A673 (cell line): ENCODE measurements around the gene PACS2. TPM values are rescaled to one million over a fixed set of nuclear protein-coding genes. Genes with fewer than 3 reads are reported as not detected.

Experiments used
- BruUV-seq: library from RNA; stranded (reverse); fragments of 400-500 nt; replicated peaks from 2 replicates; lab custom pipeline; 2021; lab: Mats Ljungman, UMichigan
- CTCF ChIA-PET: fragments of 300-600 bp; sonication (Branson Sonifier 250); formaldehyde crosslinking; loops from one replicate; lab custom pipeline; 2022; ENCODE audit warnings: antibody characterized with exemption; lab: Charles Lee
- POLR2A ChIA-PET: fragments of 300-600 bp; sonication (Branson Sonifier 250); formaldehyde crosslinking; loops from one replicate; lab custom pipeline; 2022; ENCODE audit warnings: antibody characterized with exemption; ENCODE audit not compliant: low non-redundant PET; lab: Charles Lee
- DNase-seq: peaks from one replicate; pipeline ENCODE4 v3.0.0-alpha.2; 2015; ENCODE audit warnings: low spot score
- H3K27ac ChIP-seq: fragments of 200-600 bp; sonication (generic); 2 replicates; pipeline ENCODE4 v1.5.1; 2016; ENCODE audit warnings: mixed run types, low read depth, mild to moderate bottlenecking, mixed read lengths, antibody characterized with exemption, low read length; ENCODE audit not compliant: poor library complexity, severe bottlenecking
- H3K27me3 ChIP-seq: fragments of 200-600 bp; sonication (generic); replicated peaks from 2 replicates; pipeline ENCODE4 v1.6.1; 2017; ENCODE audit warnings: mixed run types, low read depth, mild to moderate bottlenecking, mixed read lengths, antibody characterized with exemption, low read length; ENCODE audit not compliant: insufficient read depth, poor library complexity
- H3K36me3 ChIP-seq: fragments of 200-600 bp; sonication (generic); 2 replicates; pipeline ENCODE4 v1.6.1; 2016; ENCODE audit warnings: mixed run types, mild to moderate bottlenecking, mixed read lengths, antibody characterized with exemption, low read length; ENCODE audit not compliant: insufficient read depth, poor library complexity, severe bottlenecking
- H3K4me1 ChIP-seq: fragments of 200-600 bp; sonication (generic); 2 replicates; pipeline ENCODE4 v1.6.1; 2017; ENCODE audit warnings: mixed run types, mild to moderate bottlenecking, mixed read lengths, antibody characterized with exemption, low read length; ENCODE audit not compliant: insufficient read depth, poor library complexity, severe bottlenecking
- H3K4me3 ChIP-seq: fragments of 200-600 bp; sonication (generic); 2 replicates; pipeline ENCODE4 v1.5.1; 2016; ENCODE audit warnings: low read depth, mixed run types, mild to moderate bottlenecking, mixed read lengths, low read length; ENCODE audit not compliant: poor library complexity, severe bottlenecking
- H3K9me3 ChIP-seq: fragments of 200-600 bp; sonication (generic); 2 replicates; pipeline ENCODE4 v1.6.1; 2016; ENCODE audit warnings: mixed run types, low read depth, mild to moderate bottlenecking, mixed read lengths, antibody characterized with exemption, low read length; ENCODE audit not compliant: poor library complexity, severe bottlenecking
- CTCF ChIP-seq: fragments of 300-800, 200-600 bp; sonication (generic); conservative IDR thresholded peaks from 2 replicates; pipeline ENCODE4 v1.5.1; 2017; ENCODE audit warnings: low read depth, mild to moderate bottlenecking, antibody characterized with exemption, low read length, moderate library complexity, mixed read lengths
- EZH2 ChIP-seq: fragments of 200-600 bp; sonication (generic); IDR thresholded peaks from 2 replicates; pipeline ENCODE4 v1.6.1; 2017; ENCODE audit warnings: borderline replicate concordance, low read depth, mild to moderate bottlenecking, mixed read lengths, antibody characterized with exemption, low read length; ENCODE audit not compliant: poor library complexity, severe bottlenecking
- intact Hi-C: fragments of 100-400 bp; cut with micrococcal nuclease; formaldehyde crosslinking; loops from one replicate; pipeline ENCODE4 v1.10.0; 2022; ENCODE audit not compliant: unreplicated experiment
- total RNA-seq: library from RNA; stranded (reverse); gene quantifications from 2 replicates; pipeline ENCODE4 v1.2.3, GENCODE V29; 2021

PACS2 gene
- total RNA-seq, 1 experiment from 2014 or later = 52.5 TPM

- Histone ChIP-seq H3K4me3 (no peak overlapping the region), H3K9me3 (no peaks in the 10 kb centered on the region), H3K27ac (no peak overlapping the region), H3K36me3 (no peaks in the 10 kb centered on the region), H3K27me3 (no peaks in the 10 kb centered on the region), H3K4me1 (no peaks in the 10 kb centered on the region)
- intact Hi-C loops = no loop called here
- POLR2A ChIA-PET = no interaction called here
- no TSS peak for BruUV-seq
- CTCF ChIA-PET = interaction anchor here (0.6 kb wide), 1 partner anchor 23 kb away, joined by 5 read pairs; no protein-coding TSS in a partner anchor
- TF ChIP-seq EZH2 (no peak), CTCF (no peak)
- DNase-seq = no peak
These were observed 74.4 kb downstream of the PACS2 start for GRCh38 chr14:105388976-105389375.

DNA sequence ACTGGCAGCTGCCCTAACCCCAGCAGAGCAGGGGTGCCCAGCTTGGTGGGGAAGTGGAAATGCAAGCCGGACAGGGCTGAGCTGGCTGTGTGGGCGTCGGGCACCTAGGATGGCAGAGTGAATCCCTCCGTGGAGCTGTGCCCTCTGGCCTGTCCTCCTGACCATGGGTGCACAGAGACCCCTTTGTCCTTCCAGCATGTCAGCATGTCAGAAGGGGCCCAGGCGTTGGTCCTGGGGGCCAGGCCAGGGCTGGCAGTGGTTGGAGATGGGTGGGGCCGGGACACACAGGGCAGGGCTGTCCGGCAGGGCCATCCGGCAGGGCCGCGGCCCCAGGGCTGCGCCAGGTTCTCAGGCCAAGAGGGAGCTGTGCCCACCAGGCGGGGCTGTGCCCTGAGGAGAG lies 75.0 kb downstream of the PACS2 start:
- ChIA-PET POLR2A (interaction anchor here (0.7 kb wide), 1 partner anchor 75 kb away, joined by 8 read pairs; no protein-coding TSS in a partner anchor), CTCF (no interaction called here)
- DNase-seq = no peak
- Histone ChIP-seq H3K4me3 (no peak overlapping the region), H3K9me3 (no peaks in the 10 kb centered on the region), H3K4me1 (no peaks in the 10 kb centered on the region), H3K36me3 (no peaks in the 10 kb centered on the region), H3K27me3 (no peaks in the 10 kb centered on the region), H3K27ac (no peak overlapping the region)
- no peak for TF ChIP-seq CTCF
- no peak for TF ChIP-seq EZH2
- no TSS peak for BruUV-seq
- intact Hi-C loops = no loop called here

GRCh38 chr14:105389976-105390848 lies 75.7 kb downstream of the PACS2 start:
- Histone ChIP-seq H3K36me3 (no peaks in the 10 kb centered on the region), H3K4me3 (no peak overlapping the region), H3K27ac (no peak overlapping the region), H3K27me3 (no peaks in the 10 kb centered on the region), H3K9me3 (no peaks in the 10 kb centered on the region), H3K4me1 (no peaks in the 10 kb centered on the region)
- no peak for DNase-seq
- POLR2A ChIA-PET = interaction anchor here (0.7 kb wide), 1 partner anchor 75 kb away, joined by 8 read pairs; no protein-coding TSS in a partner anchor
- CTCF ChIA-PET = no interaction called here
- intact Hi-C loops = no loop called here
- TF ChIP-seq CTCF (no peak), EZH2 (no peak)
- no TSS peak for BruUV-seq
